ENCODE measurements around the gene TREX2. TPM values are rescaled to one million over a fixed set of nuclear protein-coding genes. Genes with fewer than 3 reads are reported as not detected.

Gene TREX2
- total RNA-seq, 1 experiment from 2014 or later: 1.1 TPM

DNA sequence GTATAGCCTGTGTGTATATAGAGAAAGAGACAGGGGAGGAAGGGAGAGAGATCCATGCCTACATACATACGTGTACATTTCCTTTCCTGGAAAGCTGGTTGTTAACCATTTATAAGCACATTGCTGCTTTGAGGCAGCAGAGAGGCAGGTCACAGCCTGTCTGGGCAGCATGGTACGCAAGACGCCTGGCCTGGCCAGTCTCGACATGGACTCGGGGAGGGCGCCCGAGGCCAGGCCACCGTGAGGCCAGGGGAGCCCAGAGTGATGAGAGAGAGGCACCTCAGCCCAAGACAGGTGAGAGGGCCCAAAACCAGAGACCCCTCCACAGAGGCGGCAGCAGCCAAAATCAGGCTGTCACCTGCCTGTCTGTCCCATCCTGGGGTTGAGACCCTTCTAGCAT is 3.9 kb downstream of the TREX2 start:
- no peak overlapping the region for H2BK5ac ChIP-seq (ENCODE audit: insufficient read length, low read length)
- H2BK12ac ChIP-seq (ENCODE audit: insufficient read length, low read depth, low read length): no peak overlapping the region
- no peak overlapping the region for H3K4me2 ChIP-seq (ENCODE audit: insufficient read depth, insufficient read length, low read length)

More for the DNA sequence above, 3.9 kb downstream of the TREX2 start:
- H3K4ac ChIP-seq (ENCODE audit: low read depth, low read length): no peak overlapping the region
- no peaks in the 10 kb centered on the region for H3K79me1 ChIP-seq (ENCODE audit: insufficient read depth, low read depth, low read length, poor library complexity, severe bottlenecking)
- Mint-ChIP-seq H3K27ac (no peak overlapping the region), H3K4me1 (no peaks in the 10 kb centered on the region), H3K9me3 (peaks cover 49 to 71% of the 10 kb centered on the region in 2 experiments), H3K4me3 (no peak overlapping the region), H3K36me3 (ENCODE audit: insufficient read depth in 1 of 3, low read depth in 3 of 3) (no peaks in the 10 kb centered on the region; a peak in 1 of 7 replicates), H3K27me3 (ENCODE audit: low read depth) (peaks cover 7% of the 10 kb centered on the region; the same call in 1 of the 2 replicates)
- H2BK15ac ChIP-seq (ENCODE audit: low read depth, low read length): no peak overlapping the region
- no peak for DNase-seq
- no peak overlapping the region for H3K56ac ChIP-seq (ENCODE audit: insufficient read length, low read depth, low read length)
- no peak overlapping the region for H3K27ac ChIP-seq (ENCODE audit: insufficient read length, low read depth, low read length)
- H3K9me3 ChIP-seq (ENCODE audit: control insufficient read depth, low read depth, low read length): peaks cover 7% of the 10 kb centered on the region
- no peak overlapping the region for H2BK20ac ChIP-seq (ENCODE audit: low read depth, low read length, poor library complexity, severe bottlenecking)
- WGBS (ENCODE audit: extremely low coverage, insufficient read length, low lambda C conversion rate): no CpG with 5 or more reads among the region's 9 CpGs
- no peak overlapping the region for H3K14ac ChIP-seq (ENCODE audit: insufficient read depth, low read length)
- H2BK120ac ChIP-seq (ENCODE audit: low read depth, low read length, poor library complexity, severe bottlenecking): no peak overlapping the region
- H3K9ac ChIP-seq (ENCODE audit: extremely low read depth, insufficient read length, low read length): no peak overlapping the region
- no peak overlapping the region for H3K18ac ChIP-seq (ENCODE audit: insufficient read length, low read depth, low read length)
- H4K91ac ChIP-seq (ENCODE audit: insufficient read length, low read depth, low read length): no peak overlapping the region
- H2AK5ac ChIP-seq (ENCODE audit: insufficient read length, low read length): no peak overlapping the region
- H3K27me3 ChIP-seq (ENCODE audit: insufficient read depth, low read length): no peaks in the 10 kb centered on the region
- no peak overlapping the region for H4K5ac ChIP-seq (ENCODE audit: insufficient read length, low read depth, low read length)
- no peak overlapping the region for H2AFZ ChIP-seq (ENCODE audit: low read length)
- H4K20me1 ChIP-seq (ENCODE audit: control insufficient read depth, insufficient read depth, insufficient read length): no peaks in the 10 kb centered on the region
- H3K79me2 ChIP-seq (ENCODE audit: insufficient read depth, low read length): no peaks in the 10 kb centered on the region
- no peaks in the 10 kb centered on the region for H3K4me1 ChIP-seq (ENCODE audit: insufficient read depth, low read length)
- no peak overlapping the region for H4K8ac ChIP-seq (replicated peaks; ENCODE audit: insufficient read length, low read depth, low read length)
- no peak overlapping the region for H3T11ph ChIP-seq (ENCODE audit: low read length)
- TF ChIP-seq CTCF (conservative IDR thresholded peaks at IDR 0.05): no peak
- no peaks in the 10 kb centered on the region for H3K23me2 ChIP-seq (ENCODE audit: insufficient read length, low read depth, low read length, poor library complexity, severe bottlenecking)
- no peak overlapping the region for H3K23ac ChIP-seq (ENCODE audit: insufficient read length, low read depth, low read length)

Measured in H9 (cell line).